ENCODE results near the gene PTPN6. TPM values are rescaled to one million over a fixed set of nuclear protein-coding genes. Genes with fewer than 3 reads are reported as not detected.

PTPN6 gene
- total and polyA plus RNA-seq, 9 of the 15 experiments (the other 6 are each of a cell fraction or from before 2014, with no cell fraction given): 1.5 to 5.1 (median 3.9) TPM

DNA sequence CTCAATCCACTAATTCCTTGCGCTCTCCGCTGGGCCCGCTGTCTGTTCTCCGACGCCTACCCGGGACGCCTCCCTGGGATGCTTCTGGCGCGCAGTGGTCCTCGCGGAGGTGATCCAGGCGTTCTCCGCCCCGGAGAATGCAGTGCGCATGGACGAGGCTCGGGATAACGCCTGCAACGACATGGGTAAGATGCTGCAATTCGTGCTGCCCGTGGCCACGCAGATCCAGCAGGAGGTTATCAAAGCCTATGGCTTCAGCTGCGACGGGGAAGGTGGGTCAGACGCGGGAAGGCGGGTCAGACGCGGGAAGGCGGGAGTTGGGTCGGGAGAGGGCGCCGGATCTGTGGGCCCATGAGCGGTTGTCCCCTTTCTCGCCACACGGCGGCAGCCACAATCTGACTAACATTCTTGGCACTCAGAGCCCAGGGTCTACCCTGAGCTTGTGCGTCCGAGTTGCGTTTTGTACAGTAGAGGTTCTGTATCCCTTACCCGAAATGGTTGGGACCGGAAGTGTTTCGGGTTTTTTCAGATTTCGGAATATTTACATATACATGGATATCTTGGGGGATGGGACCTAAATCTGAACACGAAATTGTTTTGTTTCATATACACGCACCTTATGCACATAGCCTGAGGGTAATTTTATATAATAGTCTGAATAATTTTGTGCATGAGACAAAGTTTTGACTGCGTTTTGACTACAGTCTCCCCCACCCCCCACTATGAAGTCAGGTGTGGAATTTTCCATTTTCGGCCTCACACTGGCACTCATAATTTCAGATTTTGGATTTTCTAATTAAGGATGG, 6.6 kb upstream of the PTPN6 start:
- peaks cover 13% of the 10 kb centered on the region for H3K79me2 ChIP-seq (ENCODE audit: control insufficient read depth, insufficient read depth, low read length)
- H3K27me3 ChIP-seq (ENCODE audit: control insufficient read depth in 2 of 2, insufficient read depth in 2 of 2, low read length in 2 of 2): no peaks in the 10 kb centered on the region
- peak overlapping the region; percentile 96 for H3K27ac ChIP-seq (ENCODE audit: extremely low read depth, low read depth, low read length)
- no peaks in the 10 kb centered on the region for H4K20me1 ChIP-seq (replicated peaks; ENCODE audit: control insufficient read depth, insufficient read depth, low read length)
- DNase-seq (ENCODE audit: extremely low read depth in 1 of 4, low spot score in 3 of 4) (peak; percentile 55 to 92 (median 65)), ATAC-seq (peak; percentile 72), FAIRE-seq (peak; percentile 87)
- POLR2A ChIA-PET: interaction anchor here (0.5 to 6.3 kb wide), 40 partner anchors 10 to 322 kb away, joined by 3 to 98 read pairs (median 5); partner anchors contain the start of genes ATN1, C1RL, CDCA3 and LRRC23
- no peaks in the 10 kb centered on the region for H3K9me1 ChIP-seq (ENCODE audit: control insufficient read depth, insufficient read depth, low read length)
- peak overlapping the region; percentile 94 for H3K4me2 ChIP-seq (ENCODE audit: insufficient read depth, low read length)
- peak overlapping the region; percentile 79 for H2AFZ ChIP-seq (ENCODE audit: low read depth, low read length)
- 2% methylated on average over 39 of the region's 48 CpGs for WGBS (ENCODE audit: insufficient coverage, low coverage, missing lambda C conversion rate)
- intact Hi-C loops (cut with micrococcal nuclease) (loop anchor here (1.0 to 5.0 kb wide), 5 partner anchors 20 to 164 kb away; partner anchors contain the start of genes C1RL and TPI1), in situ Hi-C loops (cut with MboI) (loop anchor here (5.0 kb wide), 1 partner anchor 77 kb away; the partner anchor contains the start of gene TPI1)
- peak overlapping the region; percentile 86 to 88 for H3K9ac ChIP-seq (ENCODE audit: insufficient read depth in 1 of 2, low read depth in 2 of 2, low read length in 2 of 2)
- no peaks in the 10 kb centered on the region for H3K9me3 ChIP-seq (replicated peaks; ENCODE audit: control insufficient read depth, insufficient read depth, low read depth, low read length)
- CTCF ChIA-PET (ENCODE audit: low intra/inter-chr PET ratio): interaction anchor here (1.3 to 2.3 kb wide), 5 partner anchors 17 to 165 kb away, joined by 4 to 14 read pairs (median 12); partner anchors contain the start of gene C1R
- no TSS peak for BruUV-seq (replicated peaks)
- peak overlapping the region; percentile 49 for H3K4me3 ChIP-seq
- peaks cover 13 to 50% of the 10 kb centered on the region in 2 experiments for H3K4me1 ChIP-seq (replicated peaks in 1 of 2; ENCODE audit: control insufficient read depth in 2 of 2, insufficient read depth in 2 of 2, low read length in 2 of 2)
- peaks cover 24% of the 10 kb centered on the region; the same call in 2 of the 3 replicates for H3K36me3 ChIP-seq (ENCODE audit: control insufficient read depth, insufficient read depth, low read length)
- TF ChIP-seq ZNF707 (CRISPR knock-in tag; conservative IDR thresholded peaks at IDR 0.05) (no peak), ZNF445 (CRISPR knock-in tag; IDR thresholded peaks at IDR 0.05; ENCODE audit: low read depth) (no peak), TCFL5 (CRISPR knock-in tag; conservative IDR thresholded peaks at IDR 0.05) (no peak), RBBP5 (IDR thresholded peaks at IDR 0.05; ENCODE audit: borderline replicate concordance, insufficient read depth, low read length, poor library complexity, severe bottlenecking) (peak; percentile 4), E2F4 (CRISPR knock-in tag; IDR thresholded peaks at IDR 0.05; ENCODE audit: low read depth) (peak; percentile 73), CSDE1 (IDR thresholded peaks at IDR 0.05) (no peak), BCLAF1 (IDR thresholded peaks at IDR 0.05; ENCODE audit: borderline replicate concordance in 1 of 2, control insufficient read depth in 1 of 2, low read depth in 2 of 2, low read length in 1 of 2) (no peak), ILF3 (IDR thresholded peaks at IDR 0.05; ENCODE audit: borderline replicate concordance) (no peak), HOXB6 (CRISPR knock-in tag; IDR thresholded peaks at IDR 0.05; ENCODE audit: borderline replicate concordance) (no peak), GABPB1 (CRISPR knock-in tag; IDR thresholded peaks at IDR 0.05) (peak; percentile 70; the same call in 1 of the 2 replicates), CXXC5 (CRISPR knock-in tag; IDR thresholded peaks at IDR 0.05) (peak; percentile 60; the same call in 1 of the 2 replicates), ZNF695 (CRISPR knock-in tag; IDR thresholded peaks at IDR 0.05) (no peak)
- TF ChIP-seq, protein P1, sequence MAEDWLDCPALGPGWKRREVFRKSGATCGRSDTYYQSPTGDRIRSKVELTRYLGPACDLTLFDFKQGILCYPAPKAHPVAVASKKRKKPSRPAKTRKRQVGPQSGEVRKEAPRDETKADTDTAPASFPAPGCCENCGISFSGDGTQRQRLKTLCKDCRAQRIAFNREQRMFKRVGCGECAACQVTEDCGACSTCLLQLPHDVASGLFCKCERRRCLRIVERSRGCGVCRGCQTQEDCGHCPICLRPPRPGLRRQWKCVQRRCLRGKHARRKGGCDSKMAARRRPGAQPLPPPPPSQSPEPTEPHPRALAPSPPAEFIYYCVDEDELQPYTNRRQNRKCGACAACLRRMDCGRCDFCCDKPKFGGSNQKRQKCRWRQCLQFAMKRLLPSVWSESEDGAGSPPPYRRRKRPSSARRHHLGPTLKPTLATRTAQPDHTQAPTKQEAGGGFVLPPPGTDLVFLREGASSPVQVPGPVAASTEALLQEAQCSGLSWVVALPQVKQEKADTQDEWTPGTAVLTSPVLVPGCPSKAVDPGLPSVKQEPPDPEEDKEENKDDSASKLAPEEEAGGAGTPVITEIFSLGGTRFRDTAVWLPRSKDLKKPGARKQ (CRISPR knock-in tag; IDR thresholded peaks at IDR 0.05): no peak

Data from K562 (cell line).